ENCODE results near the gene MACROD2.

Gene MACROD2

GRCh38 chr20:15991279-15991678 lies 1996.0 kb downstream of the MACROD2 start:
- no peak for DNase-seq (ENCODE audit: extremely low read depth, low read depth)
- no peak for TF ChIP-seq CTCF (IDR thresholded peaks at IDR 0.05; ENCODE audit: low read depth, low read length)

GRCh38 chr20:15992564-15992963 lies 1997.2 kb downstream of the MACROD2 start:
- no peak for TF ChIP-seq CTCF (IDR thresholded peaks at IDR 0.05; ENCODE audit: low read depth, low read length)
- no peak for DNase-seq (ENCODE audit: extremely low read depth, low read depth)

- DNase-seq (ENCODE audit: extremely low read depth, low read depth): no peak
- no peak for TF ChIP-seq CTCF (IDR thresholded peaks at IDR 0.05; ENCODE audit: low read depth, low read length)
Observed at GRCh38 chr20:16000112-16000511, 2004.8 kb downstream of the MACROD2 start.

GRCh38 chr20:16001286-16001685 lies 2006.0 kb downstream of the MACROD2 start:
- DNase-seq (ENCODE audit: extremely low read depth, low read depth): peak; percentile 4
- TF ChIP-seq CTCF (IDR thresholded peaks at IDR 0.05; ENCODE audit: low read depth, low read length): no peak

- no peak for DNase-seq (ENCODE audit: extremely low read depth, low read depth)
- TF ChIP-seq CTCF (IDR thresholded peaks at IDR 0.05; ENCODE audit: low read depth, low read length): no peak
Observed at GRCh38 chr20:16003310-16003709, 2008.0 kb downstream of the MACROD2 start.

GRCh38 chr20:16004108-16004854 lies 2009.0 kb downstream of the MACROD2 start:
- no peak for TF ChIP-seq CTCF (IDR thresholded peaks at IDR 0.05; ENCODE audit: low read depth, low read length)
- no peak for DNase-seq (ENCODE audit: extremely low read depth, low read depth)

GRCh38 chr20:16005021-16005914 lies 2010.0 kb downstream of the MACROD2 start:
- no peak for DNase-seq (ENCODE audit: extremely low read depth, low read depth)
- TF ChIP-seq CTCF (IDR thresholded peaks at IDR 0.05; ENCODE audit: low read depth, low read length): no peak

All from AG09319 (cell line).